Fibroblast of lung (primary cell): ENCODE measurements around the gene SLAMF9.

ENCODE experiments used
- CTCF ChIP-seq, 2 donors: IDR thresholded peaks in 1 of 2; conservative IDR thresholded peaks in 1 of 2; 1 replicate in 1 of 2; 2 replicates in 1 of 2; pipeline ENCODE4 v1.5.1; 2011 to 2012; ENCODE audit warnings: low read length in 2 of 2, control low read depth in 1 of 2, inconsistent platforms in 1 of 2, low read depth in 1 of 2, mild to moderate bottlenecking in 1 of 2
- EZH2 ChIP-seq: IDR thresholded peaks from 2 replicates; pipeline ENCODE4 v1.5.1; 2012; ENCODE audit warnings: low read length, control low read depth, mild to moderate bottlenecking; ENCODE audit errors: missing control alignments

GRCh38 chr1:159983681-159984080 is 29.6 kb upstream of the SLAMF9 start:
- TF ChIP-seq EZH2 (no peak), CTCF (conservative IDR thresholded peaks at IDR 0.05 in 1 of 2, IDR thresholded peaks at IDR 0.05 in 1 of 2; ENCODE audit: low read depth in 1 of 2, low read length in 2 of 2) (no peak)
